Astrocyte of the cerebellum (primary cell): ENCODE measurements around the gene SMIM26.

Source experiments
- DNase-seq: peaks from one replicate; pipeline ENCODE4 v3.0.0-alpha.2; 2011; ENCODE audit warnings: low read depth
- H3K4me3 ChIP-seq: 2 replicates; pipeline ENCODE4 v1.5.1; 2011; ENCODE audit warnings: mild to moderate bottlenecking, low read depth, low read length, moderate library complexity
- in situ Hi-C: cut with HindIII; loops from 2 replicates; pipeline ENCODE4 v1.10.0; 2017; ENCODE audit warnings: low sequenced_read_pairs
- TF ChIP-seq, protein P1 (sequence below): IDR thresholded peaks from 2 replicates; pipeline ENCODE4 v1.5.1; 2012; ENCODE audit warnings: low read length, low read depth, moderate library complexity, mild to moderate bottlenecking; ENCODE audit errors: missing control alignments

The SMIM26 gene

DNA sequence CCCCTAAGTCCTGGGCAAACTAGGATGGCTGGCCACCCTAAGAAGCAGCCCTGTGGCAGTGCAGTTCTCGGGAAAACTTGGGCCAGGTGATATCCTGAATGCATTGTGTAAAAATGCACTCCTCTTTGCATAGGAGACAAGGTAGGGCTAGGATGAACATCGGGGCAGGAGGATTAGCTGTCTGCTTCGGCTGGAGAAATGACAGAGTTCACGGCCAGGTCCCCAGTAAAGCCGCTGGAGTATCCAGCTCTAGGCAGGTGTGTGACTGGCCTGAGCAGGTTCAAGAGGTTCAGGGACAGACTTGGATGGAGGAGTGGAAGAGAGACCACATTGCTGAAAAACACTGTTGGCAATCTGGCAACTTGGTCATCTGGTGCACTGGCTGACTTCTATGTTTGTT, 47.0 kb downstream of the SMIM26 start:
- TF ChIP-seq, protein P1, sequence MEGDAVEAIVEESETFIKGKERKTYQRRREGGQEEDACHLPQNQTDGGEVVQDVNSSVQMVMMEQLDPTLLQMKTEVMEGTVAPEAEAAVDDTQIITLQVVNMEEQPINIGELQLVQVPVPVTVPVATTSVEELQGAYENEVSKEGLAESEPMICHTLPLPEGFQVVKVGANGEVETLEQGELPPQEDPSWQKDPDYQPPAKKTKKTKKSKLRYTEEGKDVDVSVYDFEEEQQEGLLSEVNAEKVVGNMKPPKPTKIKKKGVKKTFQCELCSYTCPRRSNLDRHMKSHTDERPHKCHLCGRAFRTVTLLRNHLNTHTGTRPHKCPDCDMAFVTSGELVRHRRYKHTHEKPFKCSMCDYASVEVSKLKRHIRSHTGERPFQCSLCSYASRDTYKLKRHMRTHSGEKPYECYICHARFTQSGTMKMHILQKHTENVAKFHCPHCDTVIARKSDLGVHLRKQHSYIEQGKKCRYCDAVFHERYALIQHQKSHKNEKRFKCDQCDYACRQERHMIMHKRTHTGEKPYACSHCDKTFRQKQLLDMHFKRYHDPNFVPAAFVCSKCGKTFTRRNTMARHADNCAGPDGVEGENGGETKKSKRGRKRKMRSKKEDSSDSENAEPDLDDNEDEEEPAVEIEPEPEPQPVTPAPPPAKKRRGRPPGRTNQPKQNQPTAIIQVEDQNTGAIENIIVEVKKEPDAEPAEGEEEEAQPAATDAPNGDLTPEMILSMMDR, result no peak
- in situ Hi-C loops, result no loop called here
- H3K4me3 ChIP-seq, result no peak overlapping the region
- no peak for DNase-seq

DNA sequence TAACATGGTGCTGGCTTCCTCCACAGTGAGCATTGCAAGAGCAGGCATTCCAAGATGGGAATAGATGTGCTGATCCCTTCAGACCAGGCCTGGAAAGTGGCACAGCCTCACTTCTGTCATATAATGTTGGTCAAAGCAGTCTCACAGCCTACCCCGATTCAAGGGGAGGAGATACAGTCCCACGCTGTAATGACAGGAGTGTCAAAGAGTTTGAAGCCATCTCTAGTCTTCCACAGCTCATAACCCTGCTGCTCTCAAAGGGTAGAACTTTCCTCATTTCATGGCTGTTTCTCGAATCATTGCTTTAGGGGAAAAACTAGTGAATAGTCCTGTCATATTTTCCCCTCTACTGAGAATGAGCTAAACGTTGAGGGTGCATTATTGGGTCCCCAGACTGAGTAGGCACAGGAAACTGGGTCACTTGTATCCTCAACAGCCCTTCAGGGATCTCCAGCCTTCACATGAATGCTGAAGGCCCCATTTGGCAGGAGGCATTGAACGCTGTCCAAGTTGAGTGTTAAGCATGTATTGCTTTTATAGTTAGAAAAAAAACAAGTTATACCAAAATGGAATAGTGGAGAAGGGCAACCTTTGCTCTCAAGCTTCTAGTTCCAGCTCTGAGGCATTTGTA, 47.9 kb downstream of the SMIM26 start:
- DNase-seq, result no peak
- TF ChIP-seq, protein P1, result no peak
- in situ Hi-C loops, result no loop called here
- no peak overlapping the region for H3K4me3 ChIP-seq
